Activated T-helper 2 cell treated with anti-CD3 and anti-CD28 coated beads, Interferon-gamma antibody, Interleukin-2, Interleukin-4, amounts not matched to agents 10 μg/mL and 5 μg/mL and 100 μg/mL, durations not matched to agents 14 hours and 24 hours and 36 hours (primary cell): Measurements from ENCODE around the gene PIK3C2B. TPM values are rescaled to one million over a fixed set of nuclear protein-coding genes. Genes with fewer than 3 reads are reported as not detected.
"Not testable (repeated sequence)": the region's sequence is repeated elsewhere in the genome, so short reads cannot be mapped to it uniquely, and the experiment has no call there.

Experiments used
- DNase-seq: peaks from one replicate; pipeline ENCODE4 v3.0.0; 2021; ENCODE audit warnings: low spot score
- H3K27ac Mint-ChIP-seq: one replicate; pipeline ENCODE4 v1.8.0; 2021; ENCODE audit warnings: mixed read lengths
- H3K27me3 Mint-ChIP-seq: one replicate; pipeline ENCODE4 v1.8.0; 2021; ENCODE audit warnings: low read depth, mixed read lengths
- H3K36me3 Mint-ChIP-seq: one replicate; pipeline ENCODE4 v1.8.0; 2021; ENCODE audit warnings: low read depth, mixed read lengths
- H3K4me1 Mint-ChIP-seq: one replicate; pipeline ENCODE4 v1.8.0; 2021; ENCODE audit warnings: low read depth, mixed read lengths
- H3K4me3 Mint-ChIP-seq: one replicate; pipeline ENCODE4 v1.8.0; 2021; ENCODE audit warnings: low read depth, mild to moderate bottlenecking, moderate library complexity, mixed read lengths
- H3K9me3 Mint-ChIP-seq: one replicate; pipeline ENCODE4 v1.8.0; 2021; ENCODE audit warnings: mixed read lengths
- intact Hi-C: fragments of 100-400 bp; cut with micrococcal nuclease; formaldehyde crosslinking; loops from one replicate; pipeline ENCODE4 v1.15.1; 2023
- total RNA-seq: library from RNA; stranded (reverse); gene quantifications from 2 replicates; pipeline ENCODE4 v1.2.3, GENCODE V29; 2022

The PIK3C2B gene, protein sequence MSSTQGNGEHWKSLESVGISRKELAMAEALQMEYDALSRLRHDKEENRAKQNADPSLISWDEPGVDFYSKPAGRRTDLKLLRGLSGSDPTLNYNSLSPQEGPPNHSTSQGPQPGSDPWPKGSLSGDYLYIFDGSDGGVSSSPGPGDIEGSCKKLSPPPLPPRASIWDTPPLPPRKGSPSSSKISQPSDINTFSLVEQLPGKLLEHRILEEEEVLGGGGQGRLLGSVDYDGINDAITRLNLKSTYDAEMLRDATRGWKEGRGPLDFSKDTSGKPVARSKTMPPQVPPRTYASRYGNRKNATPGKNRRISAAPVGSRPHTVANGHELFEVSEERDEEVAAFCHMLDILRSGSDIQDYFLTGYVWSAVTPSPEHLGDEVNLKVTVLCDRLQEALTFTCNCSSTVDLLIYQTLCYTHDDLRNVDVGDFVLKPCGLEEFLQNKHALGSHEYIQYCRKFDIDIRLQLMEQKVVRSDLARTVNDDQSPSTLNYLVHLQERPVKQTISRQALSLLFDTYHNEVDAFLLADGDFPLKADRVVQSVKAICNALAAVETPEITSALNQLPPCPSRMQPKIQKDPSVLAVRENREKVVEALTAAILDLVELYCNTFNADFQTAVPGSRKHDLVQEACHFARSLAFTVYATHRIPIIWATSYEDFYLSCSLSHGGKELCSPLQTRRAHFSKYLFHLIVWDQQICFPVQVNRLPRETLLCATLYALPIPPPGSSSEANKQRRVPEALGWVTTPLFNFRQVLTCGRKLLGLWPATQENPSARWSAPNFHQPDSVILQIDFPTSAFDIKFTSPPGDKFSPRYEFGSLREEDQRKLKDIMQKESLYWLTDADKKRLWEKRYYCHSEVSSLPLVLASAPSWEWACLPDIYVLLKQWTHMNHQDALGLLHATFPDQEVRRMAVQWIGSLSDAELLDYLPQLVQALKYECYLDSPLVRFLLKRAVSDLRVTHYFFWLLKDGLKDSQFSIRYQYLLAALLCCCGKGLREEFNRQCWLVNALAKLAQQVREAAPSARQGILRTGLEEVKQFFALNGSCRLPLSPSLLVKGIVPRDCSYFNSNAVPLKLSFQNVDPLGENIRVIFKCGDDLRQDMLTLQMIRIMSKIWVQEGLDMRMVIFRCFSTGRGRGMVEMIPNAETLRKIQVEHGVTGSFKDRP (N-terminal part only)
- total RNA-seq: 16.9 and 18.5 TPM in 2 replicates

DNA sequence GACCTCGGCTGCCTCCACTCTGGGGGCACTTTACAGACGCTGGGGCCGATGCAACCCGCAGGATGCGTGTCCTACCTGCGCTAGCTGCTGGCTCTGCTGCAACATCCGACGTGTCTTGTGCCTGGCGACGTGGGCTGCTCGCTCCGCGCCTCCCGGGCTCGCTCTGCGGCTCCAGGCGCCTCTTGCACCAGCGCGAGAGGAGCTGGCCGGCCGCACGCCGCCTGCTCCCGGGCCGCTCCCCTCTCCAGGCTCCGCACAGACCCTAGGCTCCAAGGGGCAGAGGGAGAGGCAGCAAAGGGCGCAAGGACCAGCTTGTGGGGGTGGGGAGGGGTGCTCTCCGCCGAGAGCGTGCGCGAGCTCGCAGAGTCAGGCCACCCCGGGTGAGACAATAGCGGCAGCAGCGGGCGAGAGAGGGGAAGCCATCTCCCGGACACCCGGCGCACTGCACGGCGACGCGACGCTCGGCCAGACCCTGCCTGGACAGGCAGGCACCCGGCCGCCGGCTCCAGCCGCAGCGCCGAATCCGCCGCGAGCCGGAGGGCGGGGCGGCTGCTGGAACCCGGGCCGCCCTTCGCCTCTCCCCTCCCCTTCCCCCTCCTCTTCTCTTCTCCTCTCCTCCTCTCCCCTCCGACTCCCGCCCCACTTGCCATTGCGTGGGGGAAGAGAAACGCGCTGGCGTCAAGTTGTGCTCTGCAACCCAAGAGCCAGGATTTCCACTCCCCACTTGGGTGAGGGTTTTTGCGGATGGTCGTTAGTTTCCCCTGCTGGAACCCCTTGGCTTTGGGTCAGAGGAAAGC is at the start of gene PIK3C2B:
Gene PIK3C2B, minus strand, starts transcription at position 525 of the 797 bp plus-strand sequence. CDS start 25,003 bp downstream, outside the sequence.
- peak within 1 kb of the TSS; percentile 93 for H3K27ac Mint-ChIP-seq
- peak; percentile 62 for DNase-seq
- intact Hi-C loops: loop anchor here (1.0 to 2.0 kb wide), 4 partner anchors 12 to 48 kb away; partner anchors contain the start of gene MDM4
- peaks cover 39% of the 10 kb centered on the region for H3K4me1 Mint-ChIP-seq
- H3K9me3 Mint-ChIP-seq: no peaks in the 10 kb centered on the region
- peak within 1 kb of the TSS; percentile 95 for H3K4me3 Mint-ChIP-seq
- H3K27me3 Mint-ChIP-seq: peaks cover 4% of the 10 kb centered on the region
- H3K36me3 Mint-ChIP-seq: no peaks in the 10 kb centered on the region

DNA sequence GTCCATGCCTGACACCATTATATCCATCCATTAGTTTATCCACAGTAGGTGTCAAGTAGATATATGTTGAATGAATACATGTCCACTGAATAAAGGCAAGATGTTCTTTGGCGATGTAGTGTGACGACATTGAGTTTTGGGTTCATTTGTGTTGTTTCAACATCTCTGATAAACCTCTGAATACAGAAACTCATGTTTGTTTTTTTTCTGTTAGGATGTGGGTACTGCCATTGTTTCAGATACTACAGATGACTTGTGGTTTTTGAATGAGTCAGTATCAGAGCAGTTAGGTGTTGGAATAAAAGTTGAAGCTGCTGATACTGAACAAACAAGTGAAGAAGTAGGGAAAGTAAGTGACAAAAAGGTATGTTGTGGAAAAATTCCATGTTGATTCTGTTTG is 49.7 kb upstream of the PIK3C2B start:
- H3K27me3 Mint-ChIP-seq: no peaks in the 10 kb centered on the region
- H3K36me3 Mint-ChIP-seq: peaks cover 88% of the 10 kb centered on the region
- peak overlapping the region; percentile 54 for H3K4me3 Mint-ChIP-seq
- H3K9me3 Mint-ChIP-seq: peaks cover 9% of the 10 kb centered on the region
- no peak for DNase-seq
- H3K27ac Mint-ChIP-seq: peak overlapping the region; percentile 79
- peaks cover 51% of the 10 kb centered on the region for H3K4me1 Mint-ChIP-seq
- intact Hi-C loops: no loop called here

DNA sequence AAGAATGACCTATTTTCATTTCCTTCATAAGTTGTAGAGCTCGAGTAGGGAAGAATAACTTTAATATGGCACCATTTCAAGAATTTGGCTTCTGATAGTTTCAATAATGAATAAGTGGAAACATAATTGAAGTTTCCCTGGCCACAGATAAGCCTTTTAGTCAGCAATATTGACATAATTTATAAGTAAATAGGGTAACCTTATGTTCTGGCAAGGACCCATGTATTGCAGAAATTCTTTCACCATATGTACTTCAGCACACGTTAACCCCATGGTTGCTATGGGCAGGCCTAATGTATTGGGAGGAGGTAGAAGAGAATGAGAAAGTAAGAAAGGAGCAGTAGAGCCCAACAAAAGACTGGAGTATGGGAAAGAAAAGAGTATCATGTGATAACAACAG is 47.0 kb upstream of the PIK3C2B start:
- Mint-ChIP-seq H3K9me3 (peaks cover 9% of the 10 kb centered on the region), H3K27me3 (no peaks in the 10 kb centered on the region), H3K4me1 (peaks cover 53% of the 10 kb centered on the region), H3K27ac (no peak overlapping the region), H3K36me3 (peaks cover 87% of the 10 kb centered on the region), H3K4me3 (no peak overlapping the region)
- no peak for DNase-seq
- intact Hi-C loops: loop anchor here (2.0 kb wide), 1 partner anchor 25 kb away; the partner anchor contains the start of gene MDM4

DNA sequence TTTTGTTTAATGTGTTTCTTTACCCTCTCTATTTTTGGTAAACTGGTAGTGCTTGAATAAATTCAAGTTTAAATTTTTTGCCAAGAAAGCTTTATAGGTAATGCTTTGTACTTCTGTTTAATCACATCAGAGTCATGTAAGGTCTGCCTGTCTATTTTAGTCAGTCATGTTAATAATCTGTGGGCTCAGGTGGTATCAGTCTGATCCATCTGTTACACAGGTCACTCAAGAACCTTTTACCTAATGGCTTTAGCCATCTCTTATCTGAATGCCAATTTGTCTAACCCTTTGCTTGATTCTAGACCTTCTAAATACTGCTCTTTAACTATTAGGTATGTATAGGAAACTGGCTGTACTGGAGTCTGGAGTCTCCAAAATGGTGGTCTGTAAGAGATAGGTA is 38.2 kb upstream of the PIK3C2B start:
- no peak overlapping the region for H3K27ac Mint-ChIP-seq
- intact Hi-C loops: no loop called here
- H3K36me3 Mint-ChIP-seq: peaks cover 77% of the 10 kb centered on the region
- DNase-seq: no peak
- peaks cover 12% of the 10 kb centered on the region for H3K4me1 Mint-ChIP-seq
- H3K27me3 Mint-ChIP-seq: no peaks in the 10 kb centered on the region
- no peaks in the 10 kb centered on the region for H3K9me3 Mint-ChIP-seq
- H3K4me3 Mint-ChIP-seq: no peak overlapping the region

DNA sequence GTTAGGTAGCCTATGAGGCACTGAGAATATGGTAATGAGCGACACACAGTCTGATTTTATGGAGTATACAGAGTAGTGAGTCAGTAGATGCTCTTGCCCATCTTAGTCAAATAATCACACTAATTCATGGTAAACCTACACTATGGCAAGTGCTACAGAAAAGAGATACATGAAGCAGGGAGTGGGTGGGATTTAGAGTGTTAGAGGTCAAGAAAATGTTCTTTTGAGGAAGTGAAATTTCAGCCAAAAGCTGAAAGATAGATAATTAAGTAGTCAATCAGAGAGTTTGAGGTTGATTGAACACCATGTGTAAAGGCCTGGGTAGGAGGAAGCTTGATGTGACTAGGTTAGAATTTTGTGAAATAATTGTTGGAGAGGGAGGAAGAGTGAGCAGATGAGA is 36.3 kb upstream of the PIK3C2B start:
- Mint-ChIP-seq H3K27me3 (no peaks in the 10 kb centered on the region), H3K27ac (peak overlapping the region; percentile 21), H3K4me1 (peaks cover 9% of the 10 kb centered on the region), H3K4me3 (no peak overlapping the region), H3K36me3 (peaks cover 73% of the 10 kb centered on the region), H3K9me3 (no peaks in the 10 kb centered on the region)
- intact Hi-C loops: no loop called here
- no peak for DNase-seq

DNA sequence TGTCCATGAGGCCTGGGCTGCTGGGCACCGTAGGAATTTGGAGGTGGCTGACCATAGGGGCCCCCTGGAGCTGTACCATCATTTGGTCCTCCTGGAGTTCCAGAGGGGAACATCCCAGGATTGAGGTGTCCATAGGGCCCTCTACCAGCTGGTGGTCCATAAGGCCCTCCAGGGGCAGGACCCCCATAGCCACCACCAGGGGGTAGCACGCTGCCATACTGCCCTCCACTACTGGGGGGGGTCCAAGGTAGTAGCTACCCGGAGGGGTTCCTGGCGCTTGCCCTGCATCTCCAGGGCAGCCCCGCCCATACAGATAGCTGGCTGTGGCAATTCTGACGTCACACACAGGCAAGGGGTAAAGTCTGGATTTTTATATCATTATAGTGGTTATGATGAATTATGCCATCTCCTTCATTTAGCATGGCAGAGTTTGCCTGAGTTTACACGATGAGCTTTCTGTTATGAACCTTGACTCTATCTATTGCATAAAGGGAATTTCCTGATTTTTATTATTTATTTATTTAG is 34.8 kb upstream of the PIK3C2B start:
- Mint-ChIP-seq H3K27ac (no peak overlapping the region), H3K9me3 (peaks cover 4% of the 10 kb centered on the region), H3K4me1 (peaks cover 15% of the 10 kb centered on the region), H3K36me3 (peaks cover 76% of the 10 kb centered on the region), H3K4me3 (no peak overlapping the region), H3K27me3 (no peaks in the 10 kb centered on the region)
- intact Hi-C loops: no loop called here
- no peak for DNase-seq

DNA sequence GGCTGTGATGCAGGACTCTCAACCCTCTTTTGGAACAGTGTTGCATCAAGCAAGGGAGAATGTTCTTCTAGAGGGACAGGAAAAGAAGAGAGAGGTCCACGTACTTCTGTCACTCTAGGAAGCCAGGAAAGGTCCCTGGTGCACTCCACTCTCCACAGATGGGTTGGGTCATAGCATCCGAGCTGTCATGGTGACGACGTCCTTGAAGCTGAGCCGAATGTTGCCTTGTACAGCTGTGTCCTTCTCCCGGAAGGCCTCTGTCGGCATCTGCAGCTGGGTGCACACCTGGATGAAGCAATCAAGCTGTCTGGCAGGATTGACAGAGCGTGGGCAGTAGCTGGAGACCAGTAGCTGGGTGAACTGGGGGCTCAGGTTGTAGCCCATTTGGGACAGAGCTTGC is 34.1 kb upstream of the PIK3C2B start:
- intact Hi-C loops: no loop called here
- DNase-seq: no peak
- H3K27me3 Mint-ChIP-seq: no peaks in the 10 kb centered on the region
- no peak overlapping the region for H3K27ac Mint-ChIP-seq
- peaks cover 74% of the 10 kb centered on the region for H3K36me3 Mint-ChIP-seq
- H3K4me3 Mint-ChIP-seq: no peak overlapping the region
- H3K9me3 Mint-ChIP-seq: peaks cover 8% of the 10 kb centered on the region
- H3K4me1 Mint-ChIP-seq: peaks cover 18% of the 10 kb centered on the region

DNA sequence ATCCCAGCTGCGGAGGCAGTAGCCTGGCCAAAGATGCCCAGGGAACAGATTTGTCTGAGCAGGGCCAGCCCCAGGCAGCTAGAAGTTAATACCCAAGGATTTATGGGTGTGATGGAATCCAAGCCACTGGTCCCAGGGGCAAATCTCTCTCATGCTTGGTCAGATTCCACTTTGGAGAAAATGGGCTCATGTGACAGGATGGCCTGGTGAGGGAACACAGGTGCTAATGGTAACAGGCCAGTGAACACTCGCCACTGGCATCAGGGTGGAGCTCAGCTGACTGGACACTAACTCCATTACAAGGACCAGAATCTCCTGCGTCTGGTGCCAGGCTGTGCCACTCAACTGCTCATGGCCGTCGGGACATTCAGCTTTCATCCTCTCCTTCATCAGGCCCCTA is 33.6 kb upstream of the PIK3C2B start:
- H3K4me1 Mint-ChIP-seq: peaks cover 21% of the 10 kb centered on the region
- intact Hi-C loops: no loop called here
- H3K9me3 Mint-ChIP-seq: peaks cover 10% of the 10 kb centered on the region
- DNase-seq: no peak
- no peak overlapping the region for H3K4me3 Mint-ChIP-seq
- H3K36me3 Mint-ChIP-seq: peaks cover 73% of the 10 kb centered on the region
- H3K27ac Mint-ChIP-seq: no peak overlapping the region
- H3K27me3 Mint-ChIP-seq: no peaks in the 10 kb centered on the region

DNA sequence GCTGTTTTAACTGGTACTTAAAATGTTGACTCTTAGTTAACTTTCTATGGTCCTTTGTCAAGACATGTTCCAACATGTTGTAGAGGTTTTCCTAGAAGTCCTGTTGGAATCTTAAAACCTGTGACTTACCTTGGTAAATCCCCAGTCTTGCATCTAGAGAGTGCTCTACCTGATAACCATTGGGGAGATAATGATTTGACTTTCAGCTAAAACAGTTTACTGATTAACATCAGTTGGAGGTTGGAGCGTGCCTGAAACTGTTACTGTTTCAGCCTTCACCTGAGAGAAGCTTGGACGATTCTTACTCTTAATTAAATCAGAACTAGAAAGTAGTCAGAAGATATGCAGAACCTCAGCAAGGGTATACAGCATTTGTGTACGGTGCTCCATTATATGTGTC is 30.4 kb upstream of the PIK3C2B start:
- no peak overlapping the region for H3K4me3 Mint-ChIP-seq
- intact Hi-C loops: no loop called here

DNA sequence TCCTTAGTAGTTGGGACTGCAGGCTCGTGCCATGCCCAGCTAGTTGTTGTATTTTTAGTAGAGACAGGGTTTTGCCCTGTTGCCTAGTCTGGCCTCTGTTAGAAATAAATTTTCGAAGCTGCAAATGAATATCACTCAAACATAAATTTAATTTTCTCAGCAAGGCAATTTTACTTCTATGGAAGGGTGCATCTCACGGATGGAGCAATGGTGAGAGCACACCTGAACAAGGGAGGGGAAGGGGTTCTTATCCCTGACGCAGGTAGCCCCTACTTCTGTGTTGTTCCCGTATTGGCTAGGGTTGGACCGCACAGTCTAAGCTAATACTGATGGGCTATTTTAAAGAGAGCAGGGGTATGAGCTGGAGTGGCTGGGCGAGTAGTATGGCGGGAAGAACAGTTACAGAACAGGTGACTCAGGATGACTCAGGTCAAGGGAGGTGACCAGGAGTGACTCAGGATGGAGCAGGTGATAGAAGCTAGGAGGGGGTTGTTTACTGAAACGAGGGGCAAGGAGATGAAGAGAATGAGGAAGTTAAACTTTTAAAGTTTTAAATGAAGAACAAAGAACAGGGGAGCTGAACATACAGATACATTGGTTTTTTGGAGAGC is 29.1 kb upstream of the PIK3C2B start:
- peaks cover 37% of the 10 kb centered on the region for H3K4me1 Mint-ChIP-seq
- peaks cover 13% of the 10 kb centered on the region for H3K9me3 Mint-ChIP-seq
- peak overlapping the region; percentile 42 for H3K27ac Mint-ChIP-seq
- DNase-seq: no peak
- H3K36me3 Mint-ChIP-seq: peaks cover 75% of the 10 kb centered on the region
- intact Hi-C loops: no loop called here
- peak overlapping the region; percentile 31 for H3K4me3 Mint-ChIP-seq
- H3K27me3 Mint-ChIP-seq: no peaks in the 10 kb centered on the region

More for the DNA sequence above, 30.4 kb upstream of the PIK3C2B start:
- H3K27me3 Mint-ChIP-seq: no peaks in the 10 kb centered on the region
- H3K9me3 Mint-ChIP-seq: peaks cover 13% of the 10 kb centered on the region
- peaks cover 69% of the 10 kb centered on the region for H3K36me3 Mint-ChIP-seq
- peaks cover 28% of the 10 kb centered on the region for H3K4me1 Mint-ChIP-seq
- DNase-seq: no peak
- peak overlapping the region; percentile 68 for H3K27ac Mint-ChIP-seq

DNA sequence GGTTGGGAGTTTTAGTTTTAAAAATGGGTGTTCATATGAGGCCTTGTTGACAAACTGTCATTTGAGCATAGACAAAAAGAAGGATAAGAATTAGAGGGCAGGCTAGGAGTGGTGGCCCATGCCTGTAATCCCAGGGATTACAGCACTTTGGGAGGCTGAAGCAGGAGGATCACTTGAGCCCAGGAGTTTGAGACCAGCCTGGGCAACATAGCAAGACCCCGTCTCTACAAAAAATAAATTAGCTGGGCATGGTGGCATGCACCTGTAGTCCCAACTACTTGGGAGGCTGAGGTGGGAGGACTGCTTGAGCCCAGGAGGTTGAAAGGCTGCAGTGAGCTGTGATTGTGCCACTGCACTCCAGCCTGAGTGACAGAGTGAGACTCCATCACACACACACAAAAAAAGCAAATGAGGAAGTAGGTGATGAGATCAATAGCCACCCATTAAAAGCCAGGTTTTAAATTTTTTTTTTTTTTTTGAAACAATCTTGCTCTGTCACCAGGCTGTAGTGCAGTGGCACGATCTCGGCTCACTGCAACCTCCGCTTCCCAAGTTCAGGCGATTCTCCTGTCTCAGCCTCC is 27.4 kb upstream of the PIK3C2B start:
- DNase-seq, intact Hi-C loops, H3K4me3 Mint-ChIP-seq, H3K27me3 Mint-ChIP-seq: not testable (repeated sequence)
- peaks cover 47% of the 10 kb centered on the region for H3K4me1 Mint-ChIP-seq
- H3K36me3 Mint-ChIP-seq: peaks cover 75% of the 10 kb centered on the region
- H3K27ac Mint-ChIP-seq: peak overlapping the region; percentile 49
- peaks cover 13% of the 10 kb centered on the region for H3K9me3 Mint-ChIP-seq
